IMR-90 (cell line): Measurements from ENCODE around the gene KIF6. TPM values are rescaled to one million over a fixed set of nuclear protein-coding genes. Genes with fewer than 3 reads are reported as not detected.

Experiments
- ATAC-seq: fragments of 200-7000 bp; cut with Tn5 transposase; 2 replicates; pipeline ENCODE4 v1.9.1; 2020; ENCODE audit warnings: low read depth, mild to moderate bottlenecking, moderate library complexity
- BruUV-seq: library from RNA; stranded (reverse); fragments of 400-500 nt; replicated peaks from 2 replicates; lab custom pipeline; 2021; lab: Mats Ljungman, UMichigan
- CTCF ChIA-PET: fragments of 300-600 bp; formaldehyde crosslinking; extraction: SDS; loops from one replicate; lab custom pipeline; 2021; ENCODE audit warnings: antibody characterized with exemption; lab: Yijun Ruan, JAX
- POLR2A ChIA-PET: fragments of 300-600 bp; sonication (Branson Sonifier 250); formaldehyde crosslinking; loops from one replicate; lab custom pipeline; 2022; ENCODE audit warnings: antibody characterized with exemption; ENCODE audit not compliant: unreplicated experiment; lab: Charles Lee
- DNase-seq: peaks from one replicate; pipeline ENCODE4 v3.0.0; 2013
- H2AFZ ChIP-seq: replicated peaks from 2 replicates; pipeline ENCODE3; 2013; ENCODE audit warnings: low read length, mild to moderate bottlenecking; ENCODE audit not compliant: poor library complexity
- H2AK5ac ChIP-seq: 2 replicates; pipeline ENCODE4 v1.6.1; 2013; ENCODE audit warnings: low read depth, low read length, inconsistent platforms
- H2AK9ac ChIP-seq: replicated peaks from 2 replicates; pipeline ENCODE3; 2013; ENCODE audit warnings: mild to moderate bottlenecking, low read depth, low read length, moderate library complexity; ENCODE audit not compliant: poor library complexity
- H2BK120ac ChIP-seq: 2 replicates; pipeline ENCODE4 v1.6.1; 2013; ENCODE audit warnings: low read depth, low read length, inconsistent platforms
- H2BK15ac ChIP-seq: 3 replicates; pipeline ENCODE4 v1.6.1; 2013; ENCODE audit warnings: low read depth, low read length, inconsistent platforms
- H2BK20ac ChIP-seq: 2 replicates; pipeline ENCODE4 v1.6.1; 2013; ENCODE audit warnings: low read depth, mild to moderate bottlenecking, inconsistent platforms, low read length, moderate library complexity
- H2BK5ac ChIP-seq: 2 replicates; pipeline ENCODE4 v1.6.1; 2013; ENCODE audit warnings: mild to moderate bottlenecking, low read depth, low read length, inconsistent platforms; ENCODE audit not compliant: poor library complexity, severe bottlenecking
- H3K14ac ChIP-seq: replicated peaks from 2 replicates; pipeline ENCODE4 v1.6.1; 2013; ENCODE audit warnings: low read depth, low read length, inconsistent platforms
- H3K18ac ChIP-seq: 2 replicates; pipeline ENCODE4 v1.6.1; 2013; ENCODE audit warnings: low read depth, low read length, control low read depth
- H3K23ac ChIP-seq: 2 replicates; pipeline ENCODE4 v1.6.1; 2013; ENCODE audit warnings: low read depth, low read length, inconsistent platforms
- H3K27ac ChIP-seq: 2 replicates; pipeline ENCODE4 v1.5.1; 2013; ENCODE audit warnings: mild to moderate bottlenecking, control low read depth, low read length; ENCODE audit not compliant: insufficient read depth
- H3K27me3 ChIP-seq: 2 replicates; pipeline ENCODE4 v1.6.1; 2013; ENCODE audit warnings: low read length; ENCODE audit not compliant: control insufficient read depth, insufficient read depth
- H3K36me3 ChIP-seq: 2 replicates; pipeline ENCODE4 v1.6.1; 2013; ENCODE audit warnings: low read length, mixed read lengths; ENCODE audit not compliant: control insufficient read depth, insufficient read depth
- H3K4ac ChIP-seq: 2 replicates; pipeline ENCODE4 v1.6.1; 2013; ENCODE audit warnings: low read depth, low read length, inconsistent platforms
- H3K4me1 ChIP-seq: 2 replicates; pipeline ENCODE4 v1.6.1; 2013; ENCODE audit warnings: low read length, mixed read lengths; ENCODE audit not compliant: control insufficient read depth, insufficient read depth
- H3K4me2 ChIP-seq: 2 replicates; pipeline ENCODE4 v1.6.1; 2013; ENCODE audit warnings: low read depth, mild to moderate bottlenecking, control low read depth, low read length, moderate library complexity
- H3K4me3 ChIP-seq: 2 replicates; pipeline ENCODE4 v1.5.1; 2013; ENCODE audit warnings: low read depth, mild to moderate bottlenecking, control low read depth, low read length, moderate library complexity; ENCODE audit not compliant: insufficient read depth
- H3K56ac ChIP-seq: 2 replicates; pipeline ENCODE4 v1.6.1; 2013; ENCODE audit warnings: low read length, inconsistent platforms; ENCODE audit not compliant: insufficient read depth; ENCODE audit errors: extremely low read depth
- H3K79me1 ChIP-seq, 2 experiments: 2 replicates each; pipeline ENCODE4 v1.6.1; 2013; ENCODE audit warnings: low read length in 2 of 2, inconsistent platforms in 1 of 2, low read depth in 1 of 2
- H3K9ac ChIP-seq: 2 replicates; pipeline ENCODE4 v1.6.1; 2013; ENCODE audit warnings: low read depth, low read length, control low read depth
- H3K9me1 ChIP-seq: 2 replicates; pipeline ENCODE4 v1.6.1; 2013; ENCODE audit warnings: low read length, inconsistent platforms; ENCODE audit not compliant: insufficient read depth
- H3K9me3 ChIP-seq: 2 replicates; pipeline ENCODE4 v1.6.1; 2013; ENCODE audit warnings: low read length; ENCODE audit not compliant: control insufficient read depth, insufficient read depth
- H4K20me1 ChIP-seq: 2 replicates; pipeline ENCODE4 v1.6.1; 2013; ENCODE audit warnings: low read length, inconsistent platforms; ENCODE audit not compliant: insufficient read depth
- H4K5ac ChIP-seq: 2 replicates; pipeline ENCODE4 v1.6.1; 2013; ENCODE audit warnings: mild to moderate bottlenecking, low read depth, low read length, control low read depth
- H4K8ac ChIP-seq, 2 experiments: 2 replicates each; pipeline ENCODE4 v1.6.1; 2013; ENCODE audit warnings: low read depth in 2 of 2, low read length in 2 of 2, control low read depth in 1 of 2, inconsistent platforms in 1 of 2
- H4K91ac ChIP-seq: 2 replicates; pipeline ENCODE4 v1.6.1; 2013; ENCODE audit warnings: low read depth, low read length, inconsistent platforms; ENCODE audit not compliant: insufficient read depth
- CHD1 ChIP-seq: IDR thresholded peaks from 2 replicates; pipeline ENCODE4 v1.6.1; 2012; ENCODE audit warnings: low read depth, low read length, improper control_type of control experiment
- MAZ ChIP-seq: IDR thresholded peaks from 2 replicates; pipeline ENCODE4 v1.6.1; 2012; ENCODE audit warnings: low read depth, mild to moderate bottlenecking, low read length, improper control_type of control experiment, moderate library complexity, borderline replicate concordance
- MXI1 ChIP-seq: IDR thresholded peaks from 2 replicates; pipeline ENCODE4 v1.6.1; 2012; ENCODE audit warnings: low read depth, mild to moderate bottlenecking, low read length, moderate library complexity, borderline replicate concordance
- NFE2L2 ChIP-seq: fragments of 150-350 bp; IDR thresholded peaks from 2 replicates; pipeline ENCODE4 v1.6.1; 2016; ENCODE audit warnings: low read depth, mild to moderate bottlenecking, low read length
- RAD21 ChIP-seq: IDR thresholded peaks from 2 replicates; pipeline ENCODE4 v1.6.1; 2012; ENCODE audit warnings: low read length, improper control_type of control experiment
- SMC3 ChIP-seq: fragments of 150-350 bp; IDR thresholded peaks from 2 replicates; pipeline ENCODE4 v1.6.1; 2016; ENCODE audit warnings: low read depth, mild to moderate bottlenecking, antibody characterized with exemption, low read length, moderate library complexity
- WGBS, 2 experiments: methylation state at CpG; one replicate each; pipeline versions ENCODE4 v1.1.5 to v1.1.7; 2013; ENCODE audit warnings: missing lambda C conversion rate in 2 of 2; ENCODE audit not compliant: insufficient read length in 1 of 2; ENCODE audit errors: extremely low coverage in 2 of 2; 5-methylcytosine and 5-hydroxymethylcytosine counted together
- dilution Hi-C: fragments of 300-500 bp; cut with HindIII; formaldehyde crosslinking; loops from one replicate; pipeline ENCODE4 v1.14.3; 2018; ENCODE audit warnings: low sequenced_read_pairs; ENCODE audit not compliant: unreplicated experiment
- in situ Hi-C: fragments of 300-500 bp; cut with MboI; formaldehyde crosslinking; loops from 3 replicates; pipeline ENCODE4 v1.14.3; 2019; ENCODE audit warnings: low sequenced_read_pairs, inconsistent platforms, mixed read lengths
- intact Hi-C: fragments of 100-400 bp; cut with micrococcal nuclease; formaldehyde crosslinking; loops from 2 replicates; pipeline ENCODE4 v1.10.0; 2022
- polyA plus RNA-seq, 3 experiments: library from polyadenylated mRNA; depleted of rRNA; stranded (reverse); fragments of >200 nt; gene quantifications; 2 replicates each; pipeline ENCODE4 v1.2.3, GENCODE V29; 2012; ENCODE audit warnings: low replicate concordance in 1 of 3
- total RNA-seq: library from RNA; depleted of rRNA; stranded (reverse); fragments of >200 nt; gene quantifications from 2 replicates; pipeline ENCODE4 v1.2.3, GENCODE V29; 2012
- TF ChIP-seq, protein P1 (sequence below): conservative IDR thresholded peaks from 2 replicates; pipeline ENCODE4 v1.5.1; 2012; ENCODE audit warnings: mild to moderate bottlenecking, low read depth, low read length, improper control_type of control experiment
- TF ChIP-seq, protein P2 (sequence below): fragments of 150-350 bp; IDR thresholded peaks from 2 replicates; pipeline ENCODE4 v1.6.1; 2017; ENCODE audit warnings: mild to moderate bottlenecking, antibody characterized with exemption, low read length, low read depth

KIF6 gene
- total and polyA plus RNA-seq, 2 of the 4 experiments (the other 2 are of a cell fraction): under 0.01 to 0.10 TPM

DNA sequence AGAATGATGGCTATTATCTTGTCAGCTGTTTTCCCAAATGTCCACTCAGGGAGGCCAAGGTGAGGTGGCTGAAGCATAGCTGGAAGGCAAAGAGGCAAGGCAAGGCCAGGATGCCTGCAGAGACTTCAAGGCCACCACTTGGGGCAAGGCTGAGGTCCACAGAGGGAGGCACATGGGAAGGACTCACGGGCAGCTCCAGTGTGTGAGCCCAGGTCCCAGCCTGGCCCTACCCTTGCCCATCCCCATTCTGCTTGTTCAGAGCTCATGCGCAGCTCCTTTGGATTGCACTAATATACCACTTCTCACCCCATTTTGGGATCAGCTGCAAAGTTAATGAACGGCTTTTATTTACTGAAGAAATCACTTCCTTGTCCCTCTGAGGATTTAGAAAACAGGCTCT, 291.6 kb downstream of the KIF6 start:
- dilution Hi-C loops: no loop called here
- no peak overlapping the region for H2AK9ac ChIP-seq

More for the DNA sequence above, 291.6 kb downstream of the KIF6 start:
- H3K4me3 ChIP-seq: no peak overlapping the region
- H2BK15ac ChIP-seq: no peak overlapping the region
- whole genome bisulfite sequencing, 2 experiments: 83% methylated on average over 1 of the region's 3 CpGs; no CpG with 5 or more reads in 1 of the 2 experiments
- no peaks in the 10 kb centered on the region for H3K9me1 ChIP-seq
- DNase-seq (no peak), ATAC-seq (no peak)
- no peaks in the 10 kb centered on the region for H3K36me3 ChIP-seq
- H3K27ac ChIP-seq: no peak overlapping the region
- H2BK20ac ChIP-seq: no peak overlapping the region
- no peak overlapping the region for H3K9ac ChIP-seq
- no peak overlapping the region for H3K56ac ChIP-seq
- H3K79me1 ChIP-seq: no peaks in the 10 kb centered on the region
- H4K5ac ChIP-seq: no peak overlapping the region
- H3K23ac ChIP-seq: no peak overlapping the region
- no TSS peak for BruUV-seq
- H4K20me1 ChIP-seq: no peaks in the 10 kb centered on the region
- in situ Hi-C loops: no loop called here
- no peak overlapping the region for H3K18ac ChIP-seq
- H3K27me3 ChIP-seq: no peaks in the 10 kb centered on the region
- no peaks in the 10 kb centered on the region for H3K9me3 ChIP-seq
- no peak overlapping the region for H2AFZ ChIP-seq
- no peak overlapping the region for H2BK120ac ChIP-seq
- H2BK5ac ChIP-seq: no peak overlapping the region
- H4K8ac ChIP-seq: no peak overlapping the region
- H3K14ac ChIP-seq: no peak overlapping the region
- no peak overlapping the region for H3K4me2 ChIP-seq
- TF ChIP-seq NFE2L2 (no peak), CHD1 (no peak), MAZ (no peak), RAD21 (no peak), SMC3 (no peak), MXI1 (no peak)
- TF ChIP-seq, protein P1, sequence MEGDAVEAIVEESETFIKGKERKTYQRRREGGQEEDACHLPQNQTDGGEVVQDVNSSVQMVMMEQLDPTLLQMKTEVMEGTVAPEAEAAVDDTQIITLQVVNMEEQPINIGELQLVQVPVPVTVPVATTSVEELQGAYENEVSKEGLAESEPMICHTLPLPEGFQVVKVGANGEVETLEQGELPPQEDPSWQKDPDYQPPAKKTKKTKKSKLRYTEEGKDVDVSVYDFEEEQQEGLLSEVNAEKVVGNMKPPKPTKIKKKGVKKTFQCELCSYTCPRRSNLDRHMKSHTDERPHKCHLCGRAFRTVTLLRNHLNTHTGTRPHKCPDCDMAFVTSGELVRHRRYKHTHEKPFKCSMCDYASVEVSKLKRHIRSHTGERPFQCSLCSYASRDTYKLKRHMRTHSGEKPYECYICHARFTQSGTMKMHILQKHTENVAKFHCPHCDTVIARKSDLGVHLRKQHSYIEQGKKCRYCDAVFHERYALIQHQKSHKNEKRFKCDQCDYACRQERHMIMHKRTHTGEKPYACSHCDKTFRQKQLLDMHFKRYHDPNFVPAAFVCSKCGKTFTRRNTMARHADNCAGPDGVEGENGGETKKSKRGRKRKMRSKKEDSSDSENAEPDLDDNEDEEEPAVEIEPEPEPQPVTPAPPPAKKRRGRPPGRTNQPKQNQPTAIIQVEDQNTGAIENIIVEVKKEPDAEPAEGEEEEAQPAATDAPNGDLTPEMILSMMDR: no peak
- TF ChIP-seq, protein P2, sequence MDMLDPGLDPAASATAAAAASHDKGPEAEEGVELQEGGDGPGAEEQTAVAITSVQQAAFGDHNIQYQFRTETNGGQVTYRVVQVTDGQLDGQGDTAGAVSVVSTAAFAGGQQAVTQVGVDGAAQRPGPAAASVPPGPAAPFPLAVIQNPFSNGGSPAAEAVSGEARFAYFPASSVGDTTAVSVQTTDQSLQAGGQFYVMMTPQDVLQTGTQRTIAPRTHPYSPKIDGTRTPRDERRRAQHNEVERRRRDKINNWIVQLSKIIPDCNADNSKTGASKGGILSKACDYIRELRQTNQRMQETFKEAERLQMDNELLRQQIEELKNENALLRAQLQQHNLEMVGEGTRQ: no peak
- H2AK5ac ChIP-seq: no peak overlapping the region
- H3K4me1 ChIP-seq: no peaks in the 10 kb centered on the region
- intact Hi-C loops: no loop called here
- H3K4ac ChIP-seq: no peak overlapping the region
- H4K91ac ChIP-seq: no peak overlapping the region
- ChIA-PET CTCF (no interaction called here), POLR2A (no interaction called here)
